Mesenchymal stem cell (in vitro differentiated cells and primary cell): ENCODE data around the gene DEPDC5.

Experiments
- DNase-seq: peaks from one replicate; pipeline ENCODE4 v3.0.0-alpha.2; 2013
- H2AFZ ChIP-seq: one replicate; pipeline ENCODE4 v1.6.1; 2013; ENCODE audit warnings: low read depth, mild to moderate bottlenecking, control low read depth, inconsistent platforms, low read length, moderate library complexity
- H2AK5ac ChIP-seq: 2 replicates; pipeline ENCODE4 v1.6.1; 2013; ENCODE audit warnings: low read length, moderate library complexity, mild to moderate bottlenecking, inconsistent platforms; ENCODE audit not compliant: severe bottlenecking
- H2BK120ac ChIP-seq: one replicate; pipeline ENCODE4 v1.6.1; 2013; ENCODE audit warnings: low read depth, mild to moderate bottlenecking, inconsistent platforms, low read length, moderate library complexity
- H2BK12ac ChIP-seq, 2 experiments: one replicate each; pipeline ENCODE4 v1.6.1; 2013; ENCODE audit warnings: inconsistent platforms in 2 of 2, low read length in 2 of 2, mild to moderate bottlenecking in 2 of 2, moderate library complexity in 2 of 2, control low read depth in 1 of 2
- H2BK15ac ChIP-seq: one replicate; pipeline ENCODE4 v1.6.1; 2013; ENCODE audit warnings: mild to moderate bottlenecking, low read depth, inconsistent platforms; ENCODE audit not compliant: poor library complexity, severe bottlenecking
- H2BK5ac ChIP-seq: 2 replicates; pipeline ENCODE4 v1.6.1; 2013; ENCODE audit warnings: low read depth, mild to moderate bottlenecking, low read length, control low read depth, inconsistent platforms; ENCODE audit not compliant: poor library complexity, severe bottlenecking
- H3K14ac ChIP-seq, 2 experiments: one replicate each; pipeline ENCODE4 v1.6.1; 2013; ENCODE audit warnings: inconsistent platforms in 2 of 2, low read length in 2 of 2, control low read depth in 1 of 2, mild to moderate bottlenecking in 1 of 2, moderate library complexity in 1 of 2
- H3K18ac ChIP-seq, 2 experiments: one replicate each; pipeline ENCODE4 v1.6.1; 2013; ENCODE audit warnings: inconsistent platforms in 2 of 2, low read length in 2 of 2, control low read depth in 1 of 2, low read depth in 1 of 2, mild to moderate bottlenecking in 1 of 2
- H3K23ac ChIP-seq, 2 experiments: one replicate each; pipeline ENCODE4 v1.6.1; 2013; ENCODE audit warnings: inconsistent platforms in 2 of 2, low read length in 2 of 2, mild to moderate bottlenecking in 2 of 2, moderate library complexity in 2 of 2, control low read depth in 1 of 2
- H3K27ac ChIP-seq: 2 replicates; pipeline ENCODE4 v1.5.1; 2013; ENCODE audit warnings: mild to moderate bottlenecking, moderate library complexity, low read length, control low read depth, inconsistent platforms; ENCODE audit not compliant: poor library complexity, severe bottlenecking
- H3K27me3 ChIP-seq, 2 experiments: 2 replicates each; pipeline versions ENCODE4 v1.6.1 to v1.7.0; 2013; ENCODE audit warnings: low read length in 2 of 2, mild to moderate bottlenecking in 2 of 2, moderate library complexity in 2 of 2, control low read depth in 1 of 2, inconsistent platforms in 1 of 2; ENCODE audit not compliant: control insufficient read depth in 1 of 2, insufficient read depth in 1 of 2
- H3K36me3 ChIP-seq, 2 experiments: 2 replicates each; pipeline versions ENCODE4 v1.6.1 to v1.7.0; 2013; ENCODE audit warnings: low read length in 2 of 2, control low read depth in 1 of 2, inconsistent platforms in 1 of 2, low read depth in 1 of 2, mild to moderate bottlenecking in 1 of 2; ENCODE audit not compliant: insufficient read depth in 2 of 2, control insufficient read depth in 1 of 2
- H3K4ac ChIP-seq, 2 experiments: one replicate each; pipeline ENCODE4 v1.6.1; 2013; ENCODE audit warnings: inconsistent platforms in 2 of 2, low read length in 2 of 2, mild to moderate bottlenecking in 2 of 2, moderate library complexity in 2 of 2, control low read depth in 1 of 2, low read depth in 1 of 2
- H3K4me1 ChIP-seq: 2 replicates; pipeline ENCODE4 v1.6.1; 2013; ENCODE audit warnings: low read depth, low read length, control low read depth; ENCODE audit not compliant: control insufficient read depth, insufficient read depth
- H3K4me2 ChIP-seq: 2 replicates; pipeline ENCODE4 v1.6.1; 2013; ENCODE audit warnings: low read length, mild to moderate bottlenecking, inconsistent platforms; ENCODE audit not compliant: poor library complexity, severe bottlenecking
- H3K4me3 ChIP-seq, 2 experiments: 2 replicates each; pipeline versions ENCODE4 v1.5.1 to v1.7.0; 2013; ENCODE audit warnings: low read length in 2 of 2, mild to moderate bottlenecking in 2 of 2, control low read depth in 1 of 2, low read depth in 1 of 2; ENCODE audit not compliant: insufficient read depth in 1 of 2
- H3K79me1 ChIP-seq: replicated peaks from 2 replicates; pipeline ENCODE4 v1.6.1; 2013; ENCODE audit warnings: mild to moderate bottlenecking, control low read depth, low read length, inconsistent platforms; ENCODE audit not compliant: poor library complexity, severe bottlenecking
- H3K9ac ChIP-seq: 2 replicates; pipeline ENCODE4 v1.7.0; 2013; ENCODE audit warnings: mild to moderate bottlenecking, low read length, moderate library complexity
- H3K9me3 ChIP-seq: 2 replicates; pipeline ENCODE4 v1.7.0; 2013; ENCODE audit warnings: mild to moderate bottlenecking, low read length; ENCODE audit not compliant: control insufficient read depth
- H4K8ac ChIP-seq: one replicate; pipeline ENCODE4 v1.6.1; 2013; ENCODE audit warnings: inconsistent platforms, mild to moderate bottlenecking, low read length, moderate library complexity
- H4K91ac ChIP-seq: one replicate; pipeline ENCODE4 v1.6.1; 2013; ENCODE audit warnings: mild to moderate bottlenecking, low read length, inconsistent platforms
- WGBS: methylation state at CpG from one replicate; pipeline ENCODE4 v1.1.7; 2013; ENCODE audit warnings: mixed read lengths; 5-methylcytosine and 5-hydroxymethylcytosine counted together

The DEPDC5 gene

DNA sequence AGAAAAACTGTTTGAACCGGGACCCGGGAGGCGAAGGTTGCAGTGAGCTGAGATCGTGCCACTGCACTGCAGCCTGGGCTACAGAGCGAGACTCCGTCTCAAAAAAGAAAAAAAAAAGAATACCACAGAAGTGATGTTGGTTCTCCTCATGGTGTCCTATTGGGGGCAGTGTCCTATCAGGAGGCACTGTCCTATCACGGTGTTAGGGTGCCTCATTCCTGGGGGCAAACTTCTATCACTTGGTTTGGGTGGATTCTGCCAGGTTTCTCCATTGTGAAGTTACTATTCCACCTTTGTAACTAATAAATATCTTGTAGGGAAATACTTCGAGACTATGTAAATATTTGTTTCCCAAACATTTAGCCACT is 23.5 kb upstream of the DEPDC5 start:
- Histone ChIP-seq H3K27ac (no peak overlapping the region), H3K9ac (no peak overlapping the region), H4K8ac (no peak overlapping the region), H3K36me3 (peaks cover 15 to 29% of the 10 kb centered on the region in 2 experiments), H3K79me1 (peaks cover 26% of the 10 kb centered on the region), H3K4ac (no peak overlapping the region), H3K4me1 (peaks cover 2% of the 10 kb centered on the region), H3K23ac (no peak overlapping the region), H4K91ac (no peak overlapping the region), H2BK12ac (no peak overlapping the region), H2AFZ (no peak overlapping the region), H3K18ac (no peak overlapping the region), H2AK5ac (no peak overlapping the region), H3K4me3 (no peak overlapping the region), H2BK15ac (no peak overlapping the region), H3K4me2 (no peak overlapping the region), H2BK120ac (no peak overlapping the region), H3K27me3 (no peaks in the 10 kb centered on the region), H3K9me3 (no peaks in the 10 kb centered on the region), H2BK5ac (no peak overlapping the region), H3K14ac (no peak overlapping the region)
- 92% methylated on average over 7 of the region's 8 CpGs for WGBS
- DNase-seq = no peak

- 91% methylated on average over 2 of the region's 2 CpGs for WGBS
- H3K27ac ChIP-seq = no peak overlapping the region
- H3K23ac ChIP-seq = no peak overlapping the region
- H3K9me3 ChIP-seq = no peaks in the 10 kb centered on the region
- no peak overlapping the region for H4K8ac ChIP-seq
- no peak overlapping the region for H2BK15ac ChIP-seq
- peaks cover 13 to 20% of the 10 kb centered on the region in 2 experiments for H3K36me3 ChIP-seq
- H3K4me1 ChIP-seq = peaks cover 2% of the 10 kb centered on the region
- no peak for DNase-seq
- H3K14ac ChIP-seq = no peak overlapping the region
- H3K4ac ChIP-seq = no peak overlapping the region
- H3K27me3 ChIP-seq = no peaks in the 10 kb centered on the region
- peaks cover 16% of the 10 kb centered on the region for H3K79me1 ChIP-seq
- H3K9ac ChIP-seq = no peak overlapping the region
- H4K91ac ChIP-seq = no peak overlapping the region
- no peak overlapping the region for H3K18ac ChIP-seq
- H2AFZ ChIP-seq = no peak overlapping the region
- no peak overlapping the region for H2AK5ac ChIP-seq
- H2BK120ac ChIP-seq = no peak overlapping the region
- H2BK5ac ChIP-seq = no peak overlapping the region
- H2BK12ac ChIP-seq = no peak overlapping the region
- no peak overlapping the region for H3K4me2 ChIP-seq
- H3K4me3 ChIP-seq = no peak overlapping the region
Measured at GRCh38 chr22:31732089-31732829, 21.6 kb upstream of the DEPDC5 start.

- Histone ChIP-seq H2AK5ac (no peak overlapping the region), H3K4ac (no peak overlapping the region), H4K91ac (no peak overlapping the region), H3K4me3 (no peak overlapping the region), H3K4me2 (no peak overlapping the region), H2BK15ac (no peak overlapping the region), H3K79me1 (peaks cover 16% of the 10 kb centered on the region), H3K23ac (no peak overlapping the region), H3K27me3 (no peaks in the 10 kb centered on the region), H3K36me3 (peaks cover 9 to 28% of the 10 kb centered on the region in 2 experiments), H3K9ac (no peak overlapping the region), H4K8ac (no peak overlapping the region), H3K27ac (no peak overlapping the region), H3K18ac (no peak overlapping the region), H3K14ac (no peak overlapping the region), H2BK12ac (no peak overlapping the region), H3K9me3 (no peaks in the 10 kb centered on the region), H2AFZ (no peak overlapping the region), H3K4me1 (peaks cover 5% of the 10 kb centered on the region), H2BK120ac (no peak overlapping the region), H2BK5ac (no peak overlapping the region)
- no peak for DNase-seq
- WGBS = 98% methylated on average over 7 of the region's 7 CpGs
Measured at GRCh38 chr22:31733580-31734079, 20.2 kb upstream of the DEPDC5 start.

GRCh38 chr22:31734512-31734911 is 19.3 kb upstream of the DEPDC5 start:
- Histone ChIP-seq H3K23ac (no peak overlapping the region), H4K91ac (no peak overlapping the region), H3K4me1 (peaks cover 5% of the 10 kb centered on the region), H3K4ac (no peak overlapping the region), H3K4me2 (no peak overlapping the region), H3K14ac (no peak overlapping the region), H2BK12ac (no peak overlapping the region), H3K27me3 (no peaks in the 10 kb centered on the region), H2BK15ac (no peak overlapping the region), H3K27ac (peak overlapping the region; percentile 33), H3K4me3 (no peak overlapping the region), H3K9me3 (no peaks in the 10 kb centered on the region), H3K79me1 (peaks cover 14% of the 10 kb centered on the region), H3K36me3 (peaks cover 9 to 32% of the 10 kb centered on the region in 2 experiments), H2AFZ (no peak overlapping the region), H2AK5ac (no peak overlapping the region), H3K18ac (no peak overlapping the region), H3K9ac (peak overlapping the region; percentile 43), H2BK120ac (no peak overlapping the region), H4K8ac (no peak overlapping the region), H2BK5ac (no peak overlapping the region)
- peak; percentile 76 for DNase-seq
- no CpG with 5 or more reads among the region's 1 CpG for WGBS
